HL-60/S4 treated with phorbol 12-myristate 13-acetate at 8.2 ng/mL for 4 days and 3 days (cell line): ENCODE data around the gene HIVEP1.

ENCODE experiments used
- in situ Hi-C: fragments of 300-500 bp; cut with MboI; formaldehyde crosslinking; loops from 2 replicates; pipeline ENCODE4 v1.15.0; 2022; ENCODE audit warnings: low sequenced_read_pairs

The HIVEP1 gene

GRCh38 chr6:12115001-12115400 lies 102.9 kb downstream of the HIVEP1 start:
- in situ Hi-C loops = no loop called here

GRCh38 chr6:12115492-12115891 lies 103.4 kb downstream of the HIVEP1 start:
- in situ Hi-C loops = no loop called here

GRCh38 chr6:12116264-12116800 lies 104.2 kb downstream of the HIVEP1 start:
- in situ Hi-C loops = no loop called here

- in situ Hi-C loops = no loop called here
Measured at GRCh38 chr6:12116978-12117377, 104.9 kb downstream of the HIVEP1 start.

GRCh38 chr6:12118607-12119006 lies 106.5 kb downstream of the HIVEP1 start:
- in situ Hi-C loops = no loop called here

GRCh38 chr6:12119085-12119588 lies 107.0 kb downstream of the HIVEP1 start:
- in situ Hi-C loops = no loop called here

GRCh38 chr6:12125396-12125795 lies 113.3 kb downstream of the HIVEP1 start:
- in situ Hi-C loops = no loop called here

GRCh38 chr6:12126051-12126450 lies 113.9 kb downstream of the HIVEP1 start:
- in situ Hi-C loops = no loop called here

- in situ Hi-C loops = no loop called here
Measured at GRCh38 chr6:12129523-12129922, 117.4 kb downstream of the HIVEP1 start.

GRCh38 chr6:12132351-12133222 lies 120.5 kb downstream of the HIVEP1 start:
- in situ Hi-C loops = no loop called here

GRCh38 chr6:12134581-12134980 lies 122.5 kb downstream of the HIVEP1 start:
- in situ Hi-C loops = no loop called here

GRCh38 chr6:12134991-12135390 lies 122.9 kb downstream of the HIVEP1 start:
- in situ Hi-C loops = no loop called here

GRCh38 chr6:12136905-12137304 lies 124.8 kb downstream of the HIVEP1 start:
- in situ Hi-C loops = no loop called here

- in situ Hi-C loops = no loop called here
Measured at GRCh38 chr6:12137480-12137879, 125.4 kb downstream of the HIVEP1 start.

- in situ Hi-C loops = no loop called here
Measured at GRCh38 chr6:12138381-12138780, 126.3 kb downstream of the HIVEP1 start.

- in situ Hi-C loops = no loop called here
Measured at GRCh38 chr6:12138936-12139335, 126.8 kb downstream of the HIVEP1 start.

GRCh38 chr6:12147557-12148316 lies 135.6 kb downstream of the HIVEP1 start:
- in situ Hi-C loops = no loop called here

GRCh38 chr6:12148317-12148801 lies 136.2 kb downstream of the HIVEP1 start:
- in situ Hi-C loops = no loop called here

GRCh38 chr6:12148841-12149240 lies 136.7 kb downstream of the HIVEP1 start:
- in situ Hi-C loops = no loop called here

GRCh38 chr6:12149944-12150510 lies 137.9 kb downstream of the HIVEP1 start:
- in situ Hi-C loops = no loop called here

- in situ Hi-C loops = no loop called here
Measured at GRCh38 chr6:12150812-12151432, 138.8 kb downstream of the HIVEP1 start.
